ENCODE data around the gene SREBF1.
A peak's percentile ranks its signal among the peaks of the same experiment; 100 is the strongest.

SREBF1 gene

GRCh38 chr17:17836818-17837379, at the start of gene SREBF1:
SREBF1 (minus strand) TSS chr17:17836986; CDS start chr17:17836817, 169 bp downstream.
- peak; percentile 69 for DNase-seq

GRCh38 chr17:17886226-17886625, 49.4 kb upstream of the SREBF1 start:
- no peak for DNase-seq

GRCh38 chr17:17884391-17885357, 47.9 kb upstream of the SREBF1 start:
- DNase-seq: no peak

- DNase-seq: no peak
Observed at GRCh38 chr17:17883801-17884200, 47.0 kb upstream of the SREBF1 start.

GRCh38 chr17:17882082-17882581, 45.3 kb upstream of the SREBF1 start:
- DNase-seq: no peak

GRCh38 chr17:17880577-17881196, 43.9 kb upstream of the SREBF1 start:
- DNase-seq: no peak

GRCh38 chr17:17877529-17878358, 41.0 kb upstream of the SREBF1 start:
- DNase-seq: no peak

- DNase-seq: no peak
Observed at GRCh38 chr17:17876959-17877528, 40.3 kb upstream of the SREBF1 start.

- DNase-seq: no peak
Observed at GRCh38 chr17:17874478-17874877, 37.7 kb upstream of the SREBF1 start.

- no peak for DNase-seq
Observed at GRCh38 chr17:17873450-17873991, 36.7 kb upstream of the SREBF1 start.

GRCh38 chr17:17872547-17873345, 36.0 kb upstream of the SREBF1 start:
- no peak for DNase-seq

- no peak for DNase-seq
Observed at GRCh38 chr17:17871913-17872312, 35.1 kb upstream of the SREBF1 start.

GRCh38 chr17:17870247-17870646, 33.5 kb upstream of the SREBF1 start:
- no peak for DNase-seq

GRCh38 chr17:17868641-17869522, 32.1 kb upstream of the SREBF1 start:
- no peak for DNase-seq

- DNase-seq: no peak
Observed at GRCh38 chr17:17866897-17867296, 30.1 kb upstream of the SREBF1 start.

- no peak for DNase-seq
Observed at GRCh38 chr17:17866425-17866824, 29.6 kb upstream of the SREBF1 start.

- no peak for DNase-seq
Observed at GRCh38 chr17:17865035-17865434, 28.2 kb upstream of the SREBF1 start.

GRCh38 chr17:17860766-17861107, 24.0 kb upstream of the SREBF1 start:
- DNase-seq: no peak

- DNase-seq: peak; percentile 81
Observed at GRCh38 chr17:17859909-17860765, 23.4 kb upstream of the SREBF1 start.

Measured in CD4-positive, alpha-beta T cell treated with Interleukin-6 for 4 hours (primary cell).